OCI-LY1 (cell line): ENCODE measurements around the gene USP48.

ENCODE experiments used
- CTCF ChIP-seq: fragments of 200-600 bp; sonication (generic), shearing (Covaris generic); IDR thresholded peaks from 2 replicates; pipeline ENCODE4 v1.5.1; 2017; ENCODE audit warnings: mild to moderate bottlenecking, antibody characterized with exemption, low read length, moderate library complexity, mixed read lengths
- EZH2 ChIP-seq: fragments of 200-600 bp; sonication (generic), shearing (Covaris generic); IDR thresholded peaks from 2 replicates; pipeline ENCODE4 v1.8.0; 2017; ENCODE audit warnings: borderline replicate concordance, mixed run types, mild to moderate bottlenecking, antibody characterized with exemption, low read length, moderate library complexity, mixed read lengths

GRCh38 chr1:21814241-21814918, 31.4 kb upstream of the USP48 start:
- TF ChIP-seq CTCF (peak; percentile 79), EZH2 (no peak)
